ENCODE results near the gene NFKBIL1.

- no peak for TF ChIP-seq POLR2A (IDR thresholded peaks at IDR 0.05)
- TF ChIP-seq CTCF (IDR thresholded peaks at IDR 0.05) = no peak
Observed at GRCh38 chr6:31586008-31586407, 38.6 kb downstream of the NFKBIL1 start, which contains the start of gene LST1.

Data from thyroid gland (tissue), 4 donors.